Natural killer cell (primary cell): Measurements from ENCODE around the gene PTTG1. TPM values are rescaled to one million over a fixed set of nuclear protein-coding genes. Genes with fewer than 3 reads are reported as not detected.
A peak's percentile ranks its signal among the peaks of the same experiment; 100 is the strongest.

Experiments
- ATAC-seq, 3 donors: fragments of 150-1000 bp in 2 of 3; fragments of 200-7000 bp in 1 of 3; cut with Tn5 transposase; 1 replicate in 1 of 3; 2 replicates in 2 of 3; pipeline ENCODE4 v1.10.0; 2021; ENCODE audit warnings: mild to moderate bottlenecking in 2 of 3, moderate library complexity in 2 of 3
- DNase-seq, 2 donors: peaks; one replicate each; pipeline versions ENCODE4 v3.0.0 to v3.0.0-alpha.2; 2013 to 2021; ENCODE audit warnings: mixed read lengths in 1 of 2
- H3K27ac ChIP-seq: one replicate; pipeline ENCODE4 v1.5.1; 2013; ENCODE audit warnings: mild to moderate bottlenecking, low read length
- H3K27me3 ChIP-seq: one replicate; pipeline ENCODE4 v1.6.1; 2013; ENCODE audit warnings: low read length; ENCODE audit not compliant: control insufficient read depth, insufficient read depth
- H3K36me3 ChIP-seq: one replicate; pipeline ENCODE4 v1.6.1; 2013; ENCODE audit warnings: low read length; ENCODE audit not compliant: control insufficient read depth, insufficient read depth
- H3K4me1 ChIP-seq: one replicate; pipeline ENCODE4 v1.6.1; 2013; ENCODE audit warnings: low read length; ENCODE audit not compliant: control insufficient read depth, insufficient read depth
- H3K4me3 ChIP-seq: one replicate; pipeline ENCODE4 v1.5.1; 2013; ENCODE audit warnings: low read length
- H3K9me3 ChIP-seq: one replicate; pipeline ENCODE4 v1.6.1; 2013; ENCODE audit warnings: low read length; ENCODE audit not compliant: control insufficient read depth, insufficient read depth
- H3K27ac Mint-ChIP-seq, 2 donors: one replicate each; pipeline ENCODE4 v1.8.0; 2022; ENCODE audit warnings: mild to moderate bottlenecking in 2 of 2, mixed read lengths in 2 of 2, moderate library complexity in 1 of 2
- H3K27me3 Mint-ChIP-seq, 2 donors: one replicate each; pipeline ENCODE4 v1.8.0; 2022; ENCODE audit warnings: low read depth in 2 of 2, mixed read lengths in 2 of 2
- H3K36me3 Mint-ChIP-seq: one replicate; pipeline ENCODE4 v1.8.0; 2022; ENCODE audit warnings: mixed read lengths
- H3K4me1 Mint-ChIP-seq, 2 donors: one replicate each; pipeline ENCODE4 v1.8.0; 2022; ENCODE audit warnings: mixed read lengths in 2 of 2
- H3K4me3 Mint-ChIP-seq: one replicate; pipeline ENCODE4 v1.8.0; 2022; ENCODE audit warnings: mild to moderate bottlenecking, moderate library complexity, mixed read lengths
- H3K9me3 Mint-ChIP-seq, 2 donors: one replicate each; pipeline ENCODE4 v1.8.0; 2022; ENCODE audit warnings: mixed read lengths in 2 of 2
- WGBS: methylation state at CpG from one replicate; pipeline ENCODE4 v1.1.7; 2013; ENCODE audit warnings: missing lambda C conversion rate; ENCODE audit not compliant: insufficient coverage; 5-methylcytosine and 5-hydroxymethylcytosine counted together
- intact Hi-C: fragments of 100-400 bp; cut with micrococcal nuclease; formaldehyde crosslinking; loops from one replicate; pipeline ENCODE4 v1.14.2; 2022
- total RNA-seq, 4 donors: library from RNA; stranded (reverse); fragments of 120-200 nt in 1 of 4; gene quantifications; one replicate each; pipeline versions ENCODE4 v1.2.3 to v1.2.4, GENCODE V29; 2013 to 2022
- TF ChIP-seq, protein P1 (sequence below): fragments of 200-600 bp; IDR thresholded peaks from one replicate; pipeline ENCODE4 v1.8.0; 2022; ENCODE audit warnings: antibody characterized with exemption

The PTTG1 gene
- total RNA-seq, 3 donors from 2014 or later (not counting 1 experiment from before 2014, with no cell fraction given): 11.7 to 14.8 (median 12.1) TPM

DNA sequence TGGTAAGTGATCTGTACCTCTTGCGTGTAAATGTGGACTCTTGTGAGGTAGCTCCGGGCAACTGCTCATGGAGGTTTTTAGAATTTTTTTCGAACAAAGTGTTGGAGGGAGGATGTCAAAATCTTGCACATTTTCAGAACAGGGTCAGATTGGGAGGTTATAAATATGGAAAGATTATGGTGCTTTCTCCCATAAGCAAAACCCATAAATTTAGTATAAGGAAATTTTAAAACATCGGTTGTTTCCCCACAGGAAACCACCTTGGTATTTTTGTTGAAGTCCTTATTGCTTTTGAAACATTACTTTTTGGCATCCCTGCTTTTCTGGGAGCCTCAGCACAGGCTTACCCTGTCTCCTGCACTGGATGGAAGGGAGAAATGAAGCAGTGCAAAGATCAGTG, 33.9 kb downstream of the PTTG1 start:
- 34% methylated on average over 4 of the region's 4 CpGs for WGBS
- peaks cover 8 to 17% of the 10 kb centered on the region in 2 donors for H3K27me3 Mint-ChIP-seq
- Histone ChIP-seq H3K4me3 (no peak overlapping the region), H3K27ac (no peak overlapping the region), H3K27me3 (no peaks in the 10 kb centered on the region), H3K4me1 (no peaks in the 10 kb centered on the region), H3K36me3 (no peaks in the 10 kb centered on the region), H3K9me3 (no peaks in the 10 kb centered on the region)
- no peaks in the 10 kb centered on the region for H3K9me3 Mint-ChIP-seq
- no peak overlapping the region for H3K4me3 Mint-ChIP-seq
- intact Hi-C loops: no loop called here
- TF ChIP-seq, protein P1, sequence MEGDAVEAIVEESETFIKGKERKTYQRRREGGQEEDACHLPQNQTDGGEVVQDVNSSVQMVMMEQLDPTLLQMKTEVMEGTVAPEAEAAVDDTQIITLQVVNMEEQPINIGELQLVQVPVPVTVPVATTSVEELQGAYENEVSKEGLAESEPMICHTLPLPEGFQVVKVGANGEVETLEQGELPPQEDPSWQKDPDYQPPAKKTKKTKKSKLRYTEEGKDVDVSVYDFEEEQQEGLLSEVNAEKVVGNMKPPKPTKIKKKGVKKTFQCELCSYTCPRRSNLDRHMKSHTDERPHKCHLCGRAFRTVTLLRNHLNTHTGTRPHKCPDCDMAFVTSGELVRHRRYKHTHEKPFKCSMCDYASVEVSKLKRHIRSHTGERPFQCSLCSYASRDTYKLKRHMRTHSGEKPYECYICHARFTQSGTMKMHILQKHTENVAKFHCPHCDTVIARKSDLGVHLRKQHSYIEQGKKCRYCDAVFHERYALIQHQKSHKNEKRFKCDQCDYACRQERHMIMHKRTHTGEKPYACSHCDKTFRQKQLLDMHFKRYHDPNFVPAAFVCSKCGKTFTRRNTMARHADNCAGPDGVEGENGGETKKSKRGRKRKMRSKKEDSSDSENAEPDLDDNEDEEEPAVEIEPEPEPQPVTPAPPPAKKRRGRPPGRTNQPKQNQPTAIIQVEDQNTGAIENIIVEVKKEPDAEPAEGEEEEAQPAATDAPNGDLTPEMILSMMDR: no peak
- DNase-seq (no peak), ATAC-seq (no peak)
- H3K4me1 Mint-ChIP-seq: peaks cover 0 to 14% of the 10 kb centered on the region in 2 donors
- no peaks in the 10 kb centered on the region for H3K36me3 Mint-ChIP-seq
- H3K27ac Mint-ChIP-seq: no peak overlapping the region

DNA sequence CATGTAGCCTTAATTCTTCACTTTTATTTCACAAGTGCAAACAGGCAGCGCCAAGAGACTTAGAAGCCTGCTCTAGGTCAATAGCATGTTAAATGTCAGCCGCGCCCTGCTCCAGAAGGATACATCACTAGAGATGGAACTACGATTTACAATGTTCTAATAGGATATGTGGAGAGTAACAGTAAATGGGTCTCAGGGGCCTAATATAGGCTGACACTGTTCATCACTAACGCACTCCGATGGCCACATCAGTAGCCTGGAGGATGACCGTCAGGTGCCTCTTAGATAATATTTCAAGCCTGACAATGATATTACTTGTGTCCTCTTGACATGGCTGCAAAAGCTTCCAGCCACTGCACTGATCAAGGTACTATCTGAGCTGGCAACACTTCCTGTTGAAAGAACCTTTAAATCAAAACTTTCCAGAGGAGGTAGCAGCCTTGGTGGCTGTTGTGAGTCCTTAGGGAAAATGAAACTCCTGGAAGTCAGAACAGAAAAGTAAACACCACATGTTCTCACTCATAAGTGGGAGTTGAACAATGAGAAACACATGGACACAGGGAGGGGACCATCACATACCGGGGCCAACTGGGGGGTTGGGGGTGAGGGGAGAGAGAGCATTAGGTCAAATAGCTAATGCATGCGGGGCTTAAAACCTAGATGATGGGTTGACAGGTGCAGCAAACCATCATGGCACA, 35.0 kb downstream of the PTTG1 start:
- peaks cover 0 to 14% of the 10 kb centered on the region in 2 donors for H3K4me1 Mint-ChIP-seq
- peaks cover 8 to 17% of the 10 kb centered on the region in 2 donors for H3K27me3 Mint-ChIP-seq
- intact Hi-C loops: no loop called here
- Histone ChIP-seq H3K36me3 (no peaks in the 10 kb centered on the region), H3K27ac (no peak overlapping the region), H3K4me3 (no peak overlapping the region), H3K4me1 (no peaks in the 10 kb centered on the region), H3K27me3 (no peaks in the 10 kb centered on the region), H3K9me3 (no peaks in the 10 kb centered on the region)
- TF ChIP-seq, protein P1: no peak
- DNase-seq: no peak
- 92% methylated on average over 9 of the region's 9 CpGs for WGBS
- no peak overlapping the region for H3K27ac Mint-ChIP-seq
- no peaks in the 10 kb centered on the region for H3K9me3 Mint-ChIP-seq
- peak in 1 of 3 donors; percentile 32 for ATAC-seq
- no peak overlapping the region for H3K4me3 Mint-ChIP-seq
- no peaks in the 10 kb centered on the region for H3K36me3 Mint-ChIP-seq

DNA sequence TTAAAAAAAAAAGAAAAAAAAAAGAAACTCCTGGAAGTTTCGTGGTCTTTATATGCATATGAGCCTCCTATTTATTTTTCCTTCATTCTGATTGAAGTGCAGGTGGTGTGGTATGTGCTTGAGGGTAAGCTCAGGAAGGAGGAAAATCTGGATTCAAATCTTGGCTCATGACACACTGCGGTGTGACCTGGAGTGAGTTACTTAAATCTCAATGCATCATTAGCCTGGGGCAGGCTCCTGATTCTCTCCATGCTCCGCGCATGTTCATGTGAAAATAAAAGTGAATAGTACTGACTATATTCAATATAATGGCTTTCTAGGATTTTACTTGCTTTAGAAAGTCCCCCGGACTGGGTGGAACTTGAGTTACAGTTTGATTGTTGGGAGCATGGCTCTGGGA, 35.6 kb downstream of the PTTG1 start:
- intact Hi-C loops: no loop called here
- Histone ChIP-seq H3K36me3 (no peaks in the 10 kb centered on the region), H3K27me3 (no peaks in the 10 kb centered on the region), H3K27ac (no peak overlapping the region), H3K4me3 (no peak overlapping the region), H3K4me1 (no peaks in the 10 kb centered on the region), H3K9me3 (no peaks in the 10 kb centered on the region)
- H3K9me3 Mint-ChIP-seq: no peaks in the 10 kb centered on the region
- H3K36me3 Mint-ChIP-seq: no peaks in the 10 kb centered on the region
- no peak for ATAC-seq
- peaks cover 8 to 17% of the 10 kb centered on the region in 2 donors for H3K27me3 Mint-ChIP-seq
- DNase-seq: no peak
- TF ChIP-seq, protein P1: no peak
- no peak overlapping the region for H3K4me3 Mint-ChIP-seq
- WGBS: 98% methylated on average over 4 of the region's 5 CpGs
- H3K27ac Mint-ChIP-seq: no peak overlapping the region
- H3K4me1 Mint-ChIP-seq: peaks cover 0 to 14% of the 10 kb centered on the region in 2 donors
